Measurements from ENCODE around the gene DRC1.

DNA sequence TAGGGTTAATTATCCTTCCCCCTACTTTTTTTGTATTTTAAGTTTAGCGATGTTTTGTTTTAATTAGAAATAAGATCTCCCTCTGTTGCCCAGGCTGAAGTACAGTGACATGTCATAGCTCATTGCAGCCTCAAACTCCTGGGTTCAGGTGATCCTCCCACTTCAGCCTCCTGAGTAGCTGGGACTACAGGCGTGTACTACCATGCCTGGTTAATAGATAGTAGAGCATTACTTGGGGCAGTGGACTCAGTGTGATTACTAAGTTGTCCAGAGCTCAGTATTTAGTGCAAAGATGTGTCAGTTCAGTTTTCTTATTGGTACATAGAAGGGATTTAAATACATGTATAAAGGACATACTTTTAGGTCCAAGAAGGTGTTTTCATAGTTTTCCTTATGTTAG is 45.6 kb upstream of the DRC1 start:
- TF ChIP-seq, protein P1, sequence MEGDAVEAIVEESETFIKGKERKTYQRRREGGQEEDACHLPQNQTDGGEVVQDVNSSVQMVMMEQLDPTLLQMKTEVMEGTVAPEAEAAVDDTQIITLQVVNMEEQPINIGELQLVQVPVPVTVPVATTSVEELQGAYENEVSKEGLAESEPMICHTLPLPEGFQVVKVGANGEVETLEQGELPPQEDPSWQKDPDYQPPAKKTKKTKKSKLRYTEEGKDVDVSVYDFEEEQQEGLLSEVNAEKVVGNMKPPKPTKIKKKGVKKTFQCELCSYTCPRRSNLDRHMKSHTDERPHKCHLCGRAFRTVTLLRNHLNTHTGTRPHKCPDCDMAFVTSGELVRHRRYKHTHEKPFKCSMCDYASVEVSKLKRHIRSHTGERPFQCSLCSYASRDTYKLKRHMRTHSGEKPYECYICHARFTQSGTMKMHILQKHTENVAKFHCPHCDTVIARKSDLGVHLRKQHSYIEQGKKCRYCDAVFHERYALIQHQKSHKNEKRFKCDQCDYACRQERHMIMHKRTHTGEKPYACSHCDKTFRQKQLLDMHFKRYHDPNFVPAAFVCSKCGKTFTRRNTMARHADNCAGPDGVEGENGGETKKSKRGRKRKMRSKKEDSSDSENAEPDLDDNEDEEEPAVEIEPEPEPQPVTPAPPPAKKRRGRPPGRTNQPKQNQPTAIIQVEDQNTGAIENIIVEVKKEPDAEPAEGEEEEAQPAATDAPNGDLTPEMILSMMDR (IDR thresholded peaks at IDR 0.05; ENCODE audit: insufficient read depth, low read length): no peak
- TF ChIP-seq, protein P2, sequence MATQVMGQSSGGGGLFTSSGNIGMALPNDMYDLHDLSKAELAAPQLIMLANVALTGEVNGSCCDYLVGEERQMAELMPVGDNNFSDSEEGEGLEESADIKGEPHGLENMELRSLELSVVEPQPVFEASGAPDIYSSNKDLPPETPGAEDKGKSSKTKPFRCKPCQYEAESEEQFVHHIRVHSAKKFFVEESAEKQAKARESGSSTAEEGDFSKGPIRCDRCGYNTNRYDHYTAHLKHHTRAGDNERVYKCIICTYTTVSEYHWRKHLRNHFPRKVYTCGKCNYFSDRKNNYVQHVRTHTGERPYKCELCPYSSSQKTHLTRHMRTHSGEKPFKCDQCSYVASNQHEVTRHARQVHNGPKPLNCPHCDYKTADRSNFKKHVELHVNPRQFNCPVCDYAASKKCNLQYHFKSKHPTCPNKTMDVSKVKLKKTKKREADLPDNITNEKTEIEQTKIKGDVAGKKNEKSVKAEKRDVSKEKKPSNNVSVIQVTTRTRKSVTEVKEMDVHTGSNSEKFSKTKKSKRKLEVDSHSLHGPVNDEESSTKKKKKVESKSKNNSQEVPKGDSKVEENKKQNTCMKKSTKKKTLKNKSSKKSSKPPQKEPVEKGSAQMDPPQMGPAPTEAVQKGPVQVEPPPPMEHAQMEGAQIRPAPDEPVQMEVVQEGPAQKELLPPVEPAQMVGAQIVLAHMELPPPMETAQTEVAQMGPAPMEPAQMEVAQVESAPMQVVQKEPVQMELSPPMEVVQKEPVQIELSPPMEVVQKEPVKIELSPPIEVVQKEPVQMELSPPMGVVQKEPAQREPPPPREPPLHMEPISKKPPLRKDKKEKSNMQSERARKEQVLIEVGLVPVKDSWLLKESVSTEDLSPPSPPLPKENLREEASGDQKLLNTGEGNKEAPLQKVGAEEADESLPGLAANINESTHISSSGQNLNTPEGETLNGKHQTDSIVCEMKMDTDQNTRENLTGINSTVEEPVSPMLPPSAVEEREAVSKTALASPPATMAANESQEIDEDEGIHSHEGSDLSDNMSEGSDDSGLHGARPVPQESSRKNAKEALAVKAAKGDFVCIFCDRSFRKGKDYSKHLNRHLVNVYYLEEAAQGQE (IDR thresholded peaks at IDR 0.05; ENCODE audit: insufficient replicate concordance, low read depth): no peak
- no peak for TF ChIP-seq POLR2AphosphoS5 (IDR thresholded peaks at IDR 0.05; ENCODE audit: low read depth)
- no peak for TF ChIP-seq SPI1 (IDR thresholded peaks at IDR 0.05; ENCODE audit: borderline replicate concordance, low read depth)

Measured in HL-60 (cell line).